Right forelimb (tissue), 1 donor: ENCODE measurements around the gene HNRNPM.

Experiments
- DNase-seq: peaks from one replicate; pipeline ENCODE4 v3.0.0-alpha.2; 2018

Gene HNRNPM

DNA sequence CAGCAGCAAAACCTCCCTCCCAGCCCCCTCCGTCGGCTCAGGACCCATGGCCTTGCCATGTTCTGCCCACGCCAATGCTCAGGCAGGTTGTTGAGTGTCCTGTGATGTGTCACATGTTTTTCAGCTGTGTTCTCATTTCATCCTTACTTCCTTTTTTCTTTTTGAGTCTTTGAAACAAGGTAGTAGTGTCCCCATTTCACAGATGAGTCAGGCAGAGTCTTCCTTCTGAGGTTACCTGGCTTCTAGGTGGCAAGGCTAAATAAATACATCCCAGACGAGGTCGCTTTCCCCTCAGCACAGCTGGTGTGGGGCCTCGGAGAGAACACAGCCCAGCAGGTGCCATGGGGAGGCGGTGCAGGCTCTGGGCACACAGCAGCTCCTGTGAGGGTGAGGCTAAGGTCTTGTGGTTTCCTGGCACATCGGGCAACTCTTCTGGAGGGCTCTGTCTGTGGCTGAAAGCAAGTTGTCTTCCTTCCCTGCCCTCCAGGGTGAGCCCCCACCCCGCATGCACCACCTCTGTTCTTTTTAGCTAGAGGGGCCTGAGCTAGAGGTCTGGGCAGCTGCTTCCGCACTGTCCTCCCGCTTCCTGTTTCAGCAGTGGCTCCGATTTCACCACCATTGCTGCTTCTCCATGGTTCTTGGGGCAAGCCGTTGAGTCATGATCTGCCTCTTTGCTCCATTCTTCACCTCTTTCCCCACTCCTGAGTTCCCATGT is 42.5 kb downstream of the HNRNPM start:
- no peak for DNase-seq

DNA sequence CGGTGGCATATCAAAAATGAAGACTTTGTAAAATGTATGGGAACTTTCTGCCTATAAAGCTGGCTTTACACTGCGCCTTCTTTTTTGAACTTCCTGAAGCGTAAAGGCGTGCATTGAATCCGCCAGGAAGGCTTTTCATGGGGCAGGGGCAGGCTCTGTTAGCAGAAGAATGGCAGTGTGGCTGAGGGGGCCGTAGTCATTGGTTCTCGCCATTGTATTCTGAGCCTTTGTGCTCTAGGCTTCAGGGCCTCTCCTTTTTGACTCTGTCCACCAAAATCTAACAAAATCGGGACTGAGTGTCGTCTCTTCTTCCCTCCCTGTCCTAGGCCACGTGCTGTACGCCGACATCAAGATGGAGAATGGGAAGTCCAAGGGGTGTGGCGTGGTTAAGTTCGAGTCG is 43.6 kb downstream of the HNRNPM start:
- DNase-seq: no peak

GRCh38 chr19:8489561-8490394 is 45.0 kb downstream of the HNRNPM start:
- no peak for DNase-seq

DNA sequence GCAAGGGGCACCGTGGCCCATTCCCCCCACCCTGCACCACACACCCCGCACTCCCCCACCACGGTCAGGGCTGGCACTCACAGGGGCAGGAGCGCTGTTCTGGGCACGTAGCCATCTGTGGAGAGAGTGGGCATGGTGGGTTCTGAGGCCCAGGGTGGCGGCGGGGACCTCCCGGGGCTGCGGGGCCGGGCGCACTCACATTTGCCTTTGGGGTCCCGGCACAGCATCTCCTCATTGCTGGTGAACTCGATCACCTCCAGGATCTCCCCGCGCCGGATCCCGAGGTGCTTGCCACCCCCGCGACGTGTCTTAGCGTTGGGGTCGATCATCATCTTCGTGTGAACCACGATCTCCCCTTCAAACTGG is 45.6 kb downstream of the HNRNPM start:
- no peak for DNase-seq

DNA sequence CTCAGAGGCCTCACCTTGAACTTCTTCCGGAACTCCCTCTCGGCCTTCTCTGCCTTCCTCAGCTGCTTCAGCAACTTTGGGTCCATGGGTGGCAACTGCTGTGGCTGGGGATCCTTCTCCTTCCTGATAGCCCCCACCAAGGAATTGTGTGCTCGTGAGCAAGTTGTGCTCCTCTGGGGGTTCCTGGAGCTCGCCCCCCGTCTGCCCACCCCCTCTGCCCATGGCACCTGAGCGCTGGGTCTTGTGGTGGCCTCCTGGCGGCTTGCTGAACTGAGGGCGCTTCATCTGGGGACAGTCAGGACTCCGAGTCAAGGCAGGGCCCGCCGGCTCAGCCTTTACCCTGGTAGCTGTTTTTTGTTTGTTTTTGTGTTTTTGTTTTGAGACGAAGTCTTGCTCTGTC is 46.1 kb downstream of the HNRNPM start:
- no peak for DNase-seq

DNA sequence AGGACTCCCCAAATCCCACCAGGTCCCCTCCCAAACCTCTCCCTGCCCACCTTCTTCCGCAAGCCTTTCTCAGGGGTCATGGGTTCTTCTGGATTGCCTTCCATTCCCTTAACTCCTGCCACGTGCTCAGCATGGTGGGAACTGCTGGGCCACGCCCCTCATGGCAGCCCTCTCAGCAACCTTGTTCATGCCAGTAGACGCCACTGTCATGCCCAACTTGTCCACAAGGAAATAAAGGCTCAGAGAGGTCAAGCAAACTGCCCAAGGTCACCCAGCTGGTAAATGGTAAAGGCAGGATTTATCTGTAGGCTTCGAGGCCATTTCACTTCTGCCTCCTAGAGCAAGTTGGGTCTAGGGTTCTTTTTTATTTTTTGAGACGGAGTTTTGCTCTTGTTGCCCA is 46.8 kb downstream of the HNRNPM start:
- DNase-seq: no peak

GRCh38 chr19:8494158-8494557 is 49.4 kb downstream of the HNRNPM start:
- DNase-seq: no peak

DNA sequence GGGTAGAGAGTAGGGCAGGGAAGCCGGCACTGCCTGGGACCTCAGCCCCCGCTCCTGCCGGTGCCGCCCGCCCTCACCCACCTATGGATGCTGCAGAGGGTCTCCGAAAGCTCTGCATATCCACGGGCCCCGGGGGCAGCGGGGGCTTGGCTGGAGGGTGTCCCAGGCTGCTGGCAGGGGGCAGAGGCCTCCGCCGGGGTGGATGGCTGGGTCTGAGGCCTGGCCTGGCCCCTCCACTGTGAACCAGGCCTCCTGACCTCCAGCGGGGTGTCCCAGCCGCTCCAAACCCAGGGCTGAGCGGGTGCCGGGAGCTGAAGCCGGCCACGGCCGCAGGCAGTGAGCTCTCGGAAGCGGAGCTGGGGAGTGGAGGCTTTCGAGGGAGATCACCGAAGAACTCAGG is 53.5 kb downstream of the HNRNPM start:
- DNase-seq: no peak

- no peak for DNase-seq
These were observed 54.5 kb downstream of the HNRNPM start for GRCh38 chr19:8499048-8499833.

GRCh38 chr19:8500158-8500557 is 55.4 kb downstream of the HNRNPM start:
- DNase-seq: no peak

- no peak for DNase-seq
These were observed 56.7 kb downstream of the HNRNPM start for GRCh38 chr19:8501516-8501915.

DNA sequence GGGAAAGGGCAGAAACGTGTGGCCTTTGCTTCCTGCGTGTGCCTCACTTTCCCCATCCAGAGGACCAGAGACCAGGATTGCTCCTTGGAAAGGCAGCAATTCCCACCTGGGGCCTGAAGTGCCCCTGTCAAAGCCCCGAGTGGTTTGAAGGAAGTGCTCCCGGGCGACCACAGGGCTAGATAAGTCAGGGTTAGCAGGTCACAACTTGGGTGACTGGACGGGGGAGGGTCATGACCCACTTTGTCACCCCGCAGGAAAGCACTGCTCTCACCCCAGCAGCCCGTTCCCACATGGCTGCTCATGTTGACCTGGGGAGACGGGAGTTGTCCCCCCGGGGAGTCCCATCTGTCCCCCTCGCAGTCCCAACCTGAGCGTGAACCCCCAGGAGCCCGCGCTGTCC is 57.2 kb downstream of the HNRNPM start:
- DNase-seq: no peak

DNA sequence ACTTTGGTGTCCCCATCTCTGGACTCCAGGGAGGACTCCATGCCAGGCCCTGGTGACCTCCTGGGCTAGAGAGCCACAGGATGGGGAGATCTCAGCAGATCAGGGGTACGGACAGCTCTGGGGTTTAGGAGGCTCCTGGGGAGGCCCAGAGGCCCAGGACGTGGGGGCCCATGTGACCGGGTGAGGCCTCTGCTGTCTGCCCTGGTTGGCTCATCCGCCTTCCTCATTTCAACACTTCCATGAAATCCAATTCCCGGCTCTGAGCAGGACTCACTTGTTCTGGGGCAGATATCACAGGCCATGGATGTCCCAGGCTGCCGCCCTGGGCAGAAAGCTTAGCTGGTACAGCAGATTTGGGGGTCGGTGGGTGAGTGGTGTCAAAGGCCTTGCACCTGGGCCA is 58.7 kb downstream of the HNRNPM start:
- DNase-seq: no peak

- no peak for DNase-seq
These were observed 59.4 kb downstream of the HNRNPM start for GRCh38 chr19:8504171-8504570.

DNA sequence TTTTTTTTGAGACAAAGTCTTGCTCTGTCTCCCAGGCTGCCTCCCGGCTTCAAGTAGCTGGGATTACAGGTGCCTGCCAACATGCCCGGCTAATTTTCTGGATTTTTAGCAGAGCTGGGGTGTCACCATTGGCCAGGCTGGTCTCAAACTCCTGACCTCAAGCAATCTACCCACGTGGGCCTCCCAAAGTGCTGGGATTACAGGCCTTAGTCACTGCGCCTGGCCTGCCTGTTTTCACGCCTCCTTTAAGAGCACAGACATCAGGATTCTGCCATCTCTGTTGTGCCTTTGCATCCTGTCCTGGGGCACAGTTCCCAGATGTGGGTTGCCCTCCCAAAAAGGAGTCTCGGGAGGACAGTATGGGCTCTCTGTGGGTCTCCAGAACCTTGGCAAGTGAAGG is 60.1 kb downstream of the HNRNPM start:
- DNase-seq: no peak

DNA sequence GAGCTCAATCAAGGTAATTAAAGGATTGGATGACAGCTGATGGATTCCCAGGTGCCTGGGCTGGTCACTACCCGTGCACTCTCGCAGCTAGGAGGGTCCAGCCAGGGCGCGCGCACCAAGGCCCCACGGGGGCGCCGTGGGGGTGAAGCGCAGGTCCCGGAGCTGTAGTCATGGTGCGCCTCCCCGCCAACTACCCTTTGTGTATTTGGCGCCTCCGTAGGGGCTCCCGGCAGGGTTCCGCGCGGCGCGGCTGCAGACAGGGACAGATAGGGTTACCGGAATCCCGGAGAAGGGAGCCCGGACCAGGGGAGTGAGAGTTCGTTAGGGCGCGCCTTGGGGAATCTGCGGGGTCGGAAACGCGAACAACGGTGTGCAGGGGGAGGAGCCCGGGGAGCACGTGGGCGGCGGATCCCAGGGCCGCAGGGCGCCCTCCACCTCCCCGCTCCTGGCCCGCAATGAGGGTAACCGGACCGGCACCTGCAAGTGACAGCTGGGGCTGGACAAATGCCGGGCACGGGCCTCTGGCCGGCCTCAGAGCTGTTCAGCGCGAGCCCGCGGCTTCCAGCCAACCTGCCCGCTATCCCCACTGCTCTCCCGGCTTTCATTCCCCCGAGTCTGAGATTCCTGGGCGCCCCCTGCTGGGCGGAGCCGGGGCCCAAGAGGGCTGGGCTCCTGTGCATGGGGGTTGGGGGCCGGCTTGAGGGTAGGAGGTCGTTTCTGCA is 61.1 kb downstream of the HNRNPM start:
- DNase-seq: peak; percentile 85

GRCh38 chr19:8506402-8506957 is 61.7 kb downstream of the HNRNPM start:
- no peak for DNase-seq

GRCh38 chr19:8510589-8511115 is 65.9 kb downstream of the HNRNPM start:
- no peak for DNase-seq

GRCh38 chr19:8511573-8512101 is 66.9 kb downstream of the HNRNPM start:
- DNase-seq: no peak

DNA sequence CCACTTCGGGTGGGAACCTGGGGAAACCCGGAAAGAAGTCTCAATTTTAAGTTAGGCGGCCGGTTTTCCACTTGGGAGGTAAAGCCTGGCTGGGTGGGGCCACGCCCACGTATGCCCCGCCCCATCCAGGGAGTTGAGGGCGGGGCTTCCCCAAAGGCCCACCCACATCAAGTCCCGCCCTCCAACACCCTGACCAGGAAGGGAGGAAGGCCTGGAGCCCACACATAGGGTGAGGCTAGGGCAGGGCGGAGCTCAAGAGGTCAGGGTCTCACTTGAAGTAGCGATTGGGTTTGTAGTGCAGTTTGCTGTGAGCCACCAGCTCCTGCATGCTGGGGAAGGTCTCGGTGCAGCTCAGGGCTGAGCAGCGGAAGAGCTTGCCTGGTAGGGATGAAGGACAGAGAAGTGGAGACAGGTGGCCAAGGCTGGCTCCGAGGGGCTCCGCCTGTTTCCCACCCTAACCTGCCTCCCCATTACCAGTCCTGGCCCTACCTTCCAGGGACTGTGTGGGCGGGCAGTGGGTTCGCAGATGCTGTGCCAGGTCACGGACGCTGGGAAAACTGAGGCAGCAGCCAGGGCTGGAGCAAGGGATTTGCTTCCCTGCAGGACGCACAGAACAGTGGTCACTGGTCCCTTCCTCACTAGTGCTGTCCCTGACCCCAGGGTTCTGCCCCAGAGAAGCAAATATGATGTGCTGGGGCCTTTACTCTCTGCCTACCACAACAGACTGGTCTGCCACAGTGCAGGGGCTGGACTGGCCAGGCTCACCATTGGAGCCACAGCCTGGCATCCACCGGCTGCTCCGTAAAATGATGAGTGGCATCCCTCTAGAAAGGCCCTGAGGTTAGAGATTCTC is 67.6 kb downstream of the HNRNPM start:
- no peak for DNase-seq

DNA sequence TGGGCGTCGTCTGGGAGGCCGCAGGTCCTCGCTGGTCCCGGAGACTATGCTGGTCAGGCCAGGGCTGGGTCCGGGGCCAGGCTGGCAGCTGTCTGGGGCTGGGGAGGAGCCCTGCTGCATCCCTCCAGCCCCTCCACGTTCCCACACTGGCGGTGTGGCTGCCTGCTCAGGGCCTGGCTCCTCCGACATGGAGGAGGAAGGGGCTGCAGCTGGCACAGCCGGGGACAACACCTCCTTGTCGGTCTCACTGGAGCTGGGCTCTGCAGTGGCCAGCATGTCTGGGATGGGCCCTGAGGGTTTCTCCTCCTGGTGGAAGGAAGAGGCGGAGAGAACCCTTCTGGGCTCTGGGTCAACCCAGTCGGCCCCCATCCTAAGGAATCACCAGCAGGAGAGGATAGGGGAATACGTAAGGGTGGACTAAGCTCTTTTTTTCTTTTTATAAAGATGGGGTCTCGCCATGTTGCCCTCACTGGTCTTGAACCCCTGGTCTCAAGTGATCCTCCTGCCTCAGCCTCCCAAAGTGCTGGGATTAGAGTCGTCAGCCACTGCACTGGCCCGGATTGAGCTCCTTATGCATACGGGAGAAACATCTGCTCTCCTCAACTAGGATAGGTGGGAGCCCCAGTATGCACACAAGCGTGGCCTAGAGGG is 68.4 kb downstream of the HNRNPM start:
- DNase-seq: no peak
